K562 (cell line): ENCODE measurements around the gene TBC1D17. TPM values are rescaled to one million over a fixed set of nuclear protein-coding genes. Genes with fewer than 3 reads are reported as not detected.

ENCODE experiments used
- ADNP ChIP-seq: fragments of 200-800 bp; sonication (Bioruptor generic); IDR thresholded peaks from 2 replicates; pipeline ENCODE4 v1.6.1; 2016; ENCODE audit warnings: missing genetic modification characterization, missing compliant biosample characterization
- ATF3 ChIP-seq, 2 experiments: fragments of 450-650 bp in 1 of 2; sonication (generic) in 1 of 2; formaldehyde crosslinking in 1 of 2; IDR thresholded peaks in 1 of 2; conservative IDR thresholded peaks in 1 of 2; 2 replicates each; pipeline versions ENCODE4 v1.6.1 to v1.8.1; 2016 to 2023; ENCODE audit warnings: mild to moderate bottlenecking in 2 of 2, moderate library complexity in 2 of 2, inconsistent platforms in 1 of 2, missing genetic modification reagents in 1 of 2
- HOXB6 ChIP-seq: fragments of 250-450 bp; sonication (Bioruptor Pico); IDR thresholded peaks from 2 replicates; pipeline ENCODE4 v1.5.1; 2022; ENCODE audit warnings: mild to moderate bottlenecking, borderline replicate concordance
- KLF13 ChIP-seq: fragments of 450-650 bp; IDR thresholded peaks from 2 replicates; pipeline ENCODE4 v1.6.1; 2016; ENCODE audit warnings: missing genetic modification characterization, low read depth, mild to moderate bottlenecking, missing compliant biosample characterization, moderate library complexity, borderline replicate concordance
- MYC ChIP-seq, 2 experiments: fragments of 250-450 bp in 1 of 2; sonication (Bioruptor Pico) in 1 of 2; IDR thresholded peaks; 2 replicates each; pipeline versions ENCODE4 v1.5.1 to v1.6.1; 2012 to 2021; ENCODE audit warnings: low read depth in 2 of 2, borderline replicate concordance in 1 of 2, improper control_type of control experiment in 1 of 2, low read length in 1 of 2, mild to moderate bottlenecking in 1 of 2, moderate library complexity in 1 of 2
- NR1H2 ChIP-seq: sonication (generic); formaldehyde crosslinking; IDR thresholded peaks from 2 replicates; pipeline ENCODE4 v1.4.0; 2020; ENCODE audit warnings: mild to moderate bottlenecking, missing genetic modification reagents
- RFX5 ChIP-seq: IDR thresholded peaks from 2 replicates; pipeline ENCODE4 v1.6.1; 2011; ENCODE audit warnings: low read depth, mild to moderate bottlenecking, improper control_type of control experiment, low read length
- RREB1 ChIP-seq: fragments of 250-450 bp; sonication (Bioruptor Pico); IDR thresholded peaks from 2 replicates; pipeline ENCODE4 v1.4.0; 2020
- TAF7 ChIP-seq: fragments of 450-650 bp; IDR thresholded peaks from 2 replicates; pipeline ENCODE4 v1.6.1; 2016; ENCODE audit warnings: missing genetic modification characterization, missing compliant biosample characterization
- TCF7 ChIP-seq: sonication (generic); IDR thresholded peaks from 2 replicates; pipeline ENCODE4 v1.6.1; 2016; ENCODE audit warnings: antibody characterized with exemption, borderline replicate concordance
- TRIM28 ChIP-seq: fragments of 450-650 bp; IDR thresholded peaks from 2 replicates; pipeline ENCODE4 v1.6.1; 2017
- polyA plus RNA-seq, 8 experiments: library from polyadenylated mRNA; depleted of rRNA in 4 of 8; stranded (reverse) in 5 of 8; unstranded in 3 of 8; fragments of >200 nt; fragmentation: Nextera tagmentation in 2 of 8; fragmentation: Illumina TruSeq in 1 of 8; extraction: Ambion mirVana in 2 of 8; extraction: Trizol in 1 of 8; gene quantifications; 2 replicates each; pipeline versions ENCODE4 v1.2.1 to v1.2.3, GENCODE V29; 2011 to 2014; ENCODE audit warnings: inconsistent platforms in 1 of 8, missing spikeins in 1 of 8
- total RNA-seq, 7 experiments: library from RNA; depleted of rRNA in 6 of 7; stranded (reverse); fragments of >200 nt in 6 of 7; fragmentation: Illumina TruSeq in 2 of 7; extraction: Trizol in 2 of 7; gene quantifications; 2 replicates each; pipeline versions ENCODE4 v1.2.1 to v1.2.3, GENCODE V29; 2011 to 2021; ENCODE audit warnings: low replicate concordance in 1 of 7

The TBC1D17 gene
- total and polyA plus RNA-seq, 9 of the 15 experiments (the other 6 are each of a cell fraction or from before 2014, with no cell fraction given) = 0.42 to 16.0 (median 3.8) TPM

GRCh38 chr19:49929611-49930482 lies 52.3 kb downstream of the TBC1D17 start (continued):
- TF ChIP-seq MYC (IDR thresholded peaks at IDR 0.05; ENCODE audit: low read depth, low read length) (no peak; the same call in 1 of the 2 replicates), MYC (CRISPR knock-in tag; IDR thresholded peaks at IDR 0.05; ENCODE audit: borderline replicate concordance, low read depth) (no peak; the same call in 1 of the 2 replicates), TRIM28 (no peak), ATF3 (IDR thresholded peaks at IDR 0.05) (no peak), ATF3 (CRISPR knock-in tag; conservative IDR thresholded peaks at IDR 0.05) (peak; percentile 12; the same call in 1 of the 2 replicates), RREB1 (CRISPR knock-in tag) (no peak), HOXB6 (CRISPR knock-in tag) (peak; percentile 21; the same call in 1 of the 2 replicates), TCF7 (no peak), TAF7 (tag) (peak; percentile 83), NR1H2 (CRISPR knock-in tag) (no peak), RFX5 (no peak), KLF13 (0 out of 2 replicates have a peak, but pooled peaks have one; percentile 5), ADNP (tag) (no peak)
